GM21447 (cell line): ENCODE data around the gene IRX4.
"Not testable (repeated sequence)": the region's sequence is repeated elsewhere in the genome, so short reads cannot be mapped to it uniquely, and the experiment has no call there.

Experiments
- ATAC-seq: cut with Tn5 transposase; IDR thresholded peaks from one replicate; pipeline ENCODE4 v1.9.1; 2021; ENCODE audit not compliant: unreplicated experiment

IRX4 gene

GRCh38 chr5:1879292-1880263, 3.1 kb downstream of the IRX4 start:
- no peak for ATAC-seq

GRCh38 chr5:1878050-1878849, 4.5 kb downstream of the IRX4 start:
- no peak for ATAC-seq

- ATAC-seq, result no peak
Measured at GRCh38 chr5:1877103-1878049, 5.3 kb downstream of the IRX4 start.

- ATAC-seq, result no peak
Measured at GRCh38 chr5:1876660-1877064, 6.1 kb downstream of the IRX4 start.

GRCh38 chr5:1875843-1876659, 6.7 kb downstream of the IRX4 start:
- ATAC-seq, result no peak

GRCh38 chr5:1875281-1875842, 7.4 kb downstream of the IRX4 start:
- no peak for ATAC-seq

GRCh38 chr5:1874771-1875220, 7.9 kb downstream of the IRX4 start:
- ATAC-seq, result no peak

- no peak for ATAC-seq
Measured at GRCh38 chr5:1874348-1874747, 8.4 kb downstream of the IRX4 start.

GRCh38 chr5:1873243-1873959, 9.3 kb downstream of the IRX4 start:
- ATAC-seq, result no peak

- no peak for ATAC-seq
Measured at GRCh38 chr5:1871441-1871840, 11.3 kb downstream of the IRX4 start.

GRCh38 chr5:1870435-1871272, 12.1 kb downstream of the IRX4 start:
- ATAC-seq, result not testable (repeated sequence)

GRCh38 chr5:1868886-1869475, 13.7 kb downstream of the IRX4 start:
- no peak for ATAC-seq

- ATAC-seq, result no peak
Measured at GRCh38 chr5:1867815-1868143, 14.9 kb downstream of the IRX4 start.

- no peak for ATAC-seq
Measured at GRCh38 chr5:1867114-1867814, 15.5 kb downstream of the IRX4 start.

- ATAC-seq, result no peak
Measured at GRCh38 chr5:1865948-1866347, 16.8 kb downstream of the IRX4 start.

GRCh38 chr5:1865486-1865885, 17.2 kb downstream of the IRX4 start:
- no peak for ATAC-seq

GRCh38 chr5:1864896-1865440, 17.8 kb downstream of the IRX4 start:
- no peak for ATAC-seq
